Measurements from ENCODE around the gene RBMX. TPM values are rescaled to one million over a fixed set of nuclear protein-coding genes. Genes with fewer than 3 reads are reported as not detected.

RBMX gene
- total and polyA plus RNA-seq, 7 donors: 58.7 to 334 (median 173) TPM

GRCh38 chrX:136872091-136872700 lies 8.3 kb downstream of the RBMX start:
- no peak for DNase-seq
- Histone ChIP-seq H3K27ac (no peak overlapping the region), H3K4me1 (peaks cover 0 to 21% (median 0%) of the 10 kb centered on the region in 4 donors), H3K4me3 (no peak overlapping the region), H3K9me3 (no peaks in the 10 kb centered on the region), H3K27me3 (no peaks in the 10 kb centered on the region), H3K36me3 (peaks cover 5 to 85% (median 16%) of the 10 kb centered on the region in 4 donors)
- TF ChIP-seq POLR2A (IDR thresholded peaks at IDR 0.05) (no peak), EP300 (IDR thresholded peaks at IDR 0.05) (no peak), POLR2AphosphoS5 (IDR thresholded peaks at IDR 0.05) (no peak), CTCF (IDR thresholded peaks at IDR 0.05) (no peak)
- 81 to 88% methylated on average over 5 of the region's 5 CpGs for WGBS, 2 donors
- intact Hi-C loops (cut with DNase I): no loop called here

- peaks cover 0 to 21% (median 0%) of the 10 kb centered on the region in 4 donors for H3K4me1 ChIP-seq
- H3K27ac ChIP-seq: peak overlapping the region in 1 of 4 donors; percentile 31
- no peaks in the 10 kb centered on the region for H3K9me3 ChIP-seq
- 85 to 97% methylated on average over 1 of the region's 1 CpG for WGBS, 2 donors
- intact Hi-C loops (cut with DNase I): no loop called here
- DNase-seq: no peak
- no peak for TF ChIP-seq EP300 (IDR thresholded peaks at IDR 0.05)
- no peak for TF ChIP-seq POLR2AphosphoS5 (IDR thresholded peaks at IDR 0.05)
- TF ChIP-seq POLR2A (IDR thresholded peaks at IDR 0.05): no peak
- no peak for TF ChIP-seq CTCF (IDR thresholded peaks at IDR 0.05)
- H3K27me3 ChIP-seq: no peaks in the 10 kb centered on the region
- H3K4me3 ChIP-seq: no peak overlapping the region
- H3K36me3 ChIP-seq: peaks cover 5 to 64% (median 7%) of the 10 kb centered on the region in 4 donors
These were observed 10.5 kb downstream of the RBMX start for GRCh38 chrX:136870064-136870463.

GRCh38 chrX:136868283-136869055 lies 12.1 kb downstream of the RBMX start:
- DNase-seq: no peak
- peaks cover 0 to 57% (median 2%) of the 10 kb centered on the region in 4 donors for H3K36me3 ChIP-seq
- H3K27ac ChIP-seq: no peak overlapping the region

GRCh38 chrX:136867518-136867917 lies 13.0 kb downstream of the RBMX start:
- no peaks in the 10 kb centered on the region for H3K9me3 ChIP-seq
- no peaks in the 10 kb centered on the region for H3K27me3 ChIP-seq
- no peak for TF ChIP-seq EP300 (IDR thresholded peaks at IDR 0.05)
- TF ChIP-seq CTCF (IDR thresholded peaks at IDR 0.05): no peak
- no peak for TF ChIP-seq POLR2AphosphoS5 (IDR thresholded peaks at IDR 0.05)
- TF ChIP-seq POLR2A (IDR thresholded peaks at IDR 0.05): no peak
- no peak for DNase-seq
- intact Hi-C loops (cut with DNase I): no loop called here
- 71 to 81% methylated on average over 3 of the region's 3 CpGs for WGBS, 2 donors
- H3K4me3 ChIP-seq: no peak overlapping the region
- H3K27ac ChIP-seq: peak overlapping the region in 2 of 4 donors; percentile 10 to 33
- H3K4me1 ChIP-seq: peaks cover 0 to 21% (median 0%) of the 10 kb centered on the region in 4 donors
- peaks cover 0 to 58% (median 2%) of the 10 kb centered on the region in 4 donors for H3K36me3 ChIP-seq

More at GRCh38 chrX:136868283-136869055, 12.1 kb downstream of the RBMX start:
- Histone ChIP-seq H3K4me1 (peaks cover 0 to 21% (median 0%) of the 10 kb centered on the region in 4 donors), H3K4me3 (no peak overlapping the region), H3K27me3 (no peaks in the 10 kb centered on the region), H3K9me3 (no peaks in the 10 kb centered on the region)
- TF ChIP-seq POLR2AphosphoS5 (IDR thresholded peaks at IDR 0.05) (no peak), CTCF (IDR thresholded peaks at IDR 0.05) (no peak), EP300 (IDR thresholded peaks at IDR 0.05) (no peak), POLR2A (IDR thresholded peaks at IDR 0.05) (no peak)
- intact Hi-C loops (cut with DNase I): no loop called here
- whole genome bisulfite sequencing, 2 donors: 92 to 96% methylated on average over 9 of the region's 9 CpGs

All from sigmoid colon (tissue), 7 donors.